Vagina (tissue), 2 donors: ENCODE data around the gene DLX6. TPM values are rescaled to one million over a fixed set of nuclear protein-coding genes. Genes with fewer than 3 reads are reported as not detected.

Source experiments
- DNase-seq, 2 donors: peaks; one replicate each; pipeline ENCODE4 v3.0.0-alpha.2; 2017; ENCODE audit errors: extremely low spot score in 2 of 2
- H3K27ac ChIP-seq: fragments of 200-600 bp; sonication (generic); one replicate; pipeline ENCODE4 v1.5.1; 2019
- H3K27me3 ChIP-seq: fragments of 200-600 bp; sonication (generic); one replicate; pipeline ENCODE4 v1.5.1; 2019
- H3K36me3 ChIP-seq, 2 donors: fragments of 200-600 bp; sonication (generic); one replicate each; pipeline ENCODE4 v1.5.1; 2017 to 2019
- H3K4me1 ChIP-seq: fragments of 200-600 bp; sonication (generic); one replicate; pipeline ENCODE4 v1.5.1; 2019
- H3K4me3 ChIP-seq, 2 donors: fragments of 200-600 bp; sonication (generic); 1 replicate in 1 of 2; 2 replicates in 1 of 2; pipeline ENCODE4 v1.5.1; 2016 to 2019
- H3K9me3 ChIP-seq: fragments of 200-600 bp; sonication (generic); one replicate; pipeline ENCODE4 v1.5.1; 2019
- POLR2A ChIP-seq, 2 donors: fragments of 450-650 bp; IDR thresholded peaks; one replicate each; pipeline ENCODE4 v1.6.1; 2017; ENCODE audit warnings: antibody characterized with exemption in 2 of 2, mild to moderate bottlenecking in 2 of 2, moderate library complexity in 2 of 2
- POLR2AphosphoS5 ChIP-seq, 2 donors: sonication (generic); formaldehyde crosslinking; IDR thresholded peaks; one replicate each; pipeline ENCODE4 v1.9.0; 2017; ENCODE audit warnings: antibody characterized with exemption in 2 of 2, mild to moderate bottlenecking in 2 of 2, low read depth in 1 of 2; ENCODE audit not compliant: insufficient read depth in 1 of 2
- intact Hi-C: fragments of 100-400 bp; cut with DNase I; formaldehyde crosslinking; loops from one replicate; pipeline ENCODE4 v1.15.1; 2023
- total RNA-seq: library from RNA; depleted of rRNA; stranded (reverse); fragments of >200 nt; gene quantifications from one replicate; pipeline ENCODE4 v1.2.3, GENCODE V29; 2016
- TF ChIP-seq, protein P1 (sequence below), 3 experiments: fragments of 450-650 bp in 2 of 3; fragments of 200-600 bp in 1 of 3; sonication (generic) in 1 of 3; IDR thresholded peaks; one replicate each; pipeline ENCODE4 v1.5.1; 2017 to 2019; ENCODE audit warnings: antibody characterized with exemption in 3 of 3, mild to moderate bottlenecking in 2 of 3, moderate library complexity in 2 of 3

Gene DLX6
- total RNA-seq, 1 donor from 2014 or later, result not detected

DNA sequence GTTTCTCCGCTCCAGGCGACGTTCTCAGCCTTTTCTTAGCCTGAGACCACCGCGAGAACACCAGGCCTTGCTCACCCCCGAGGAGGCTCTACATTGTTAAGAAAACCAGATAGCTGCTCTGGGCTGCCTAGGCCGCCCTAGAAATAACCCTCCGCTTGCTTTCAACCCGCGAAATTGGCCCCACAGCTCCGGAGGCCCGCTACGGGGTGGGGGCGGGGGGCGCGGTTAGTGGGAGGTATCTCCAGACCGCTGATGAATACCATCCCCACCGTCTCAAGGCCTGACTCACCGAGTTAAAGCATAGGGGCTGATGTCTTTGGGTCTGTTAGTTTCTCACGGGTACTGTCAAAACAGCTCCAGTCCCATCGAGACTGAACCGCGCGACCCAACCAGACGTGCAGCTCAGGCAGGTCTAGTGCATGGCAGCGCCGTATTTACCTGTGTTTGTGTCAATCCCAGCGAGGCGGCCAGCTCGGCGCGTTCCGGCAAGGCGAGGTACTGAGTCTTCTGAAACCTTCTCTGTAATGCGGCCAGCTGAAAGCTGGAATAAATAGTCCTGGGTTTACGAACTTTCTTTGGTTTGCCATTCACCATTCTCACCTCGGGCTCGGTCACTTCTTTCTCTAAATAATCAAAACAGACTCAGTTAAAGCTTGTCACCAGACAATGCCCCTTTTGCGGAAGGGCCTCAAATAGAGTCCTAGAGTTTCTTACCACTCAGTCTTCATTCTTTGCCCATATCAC, 16.6 kb downstream of the DLX6 start:
- Histone ChIP-seq H3K4me3 (no peak overlapping the region), H3K4me1 (peaks cover 42% of the 10 kb centered on the region), H3K27me3 (no peaks in the 10 kb centered on the region), H3K9me3 (no peaks in the 10 kb centered on the region), H3K36me3 (no peaks in the 10 kb centered on the region), H3K27ac (no peak overlapping the region)
- peak in 1 of 2 donors; percentile 52 for DNase-seq
- TF ChIP-seq POLR2A (IDR thresholded peaks at IDR 0.05) (no peak), POLR2AphosphoS5 (IDR thresholded peaks at IDR 0.05; ENCODE audit: insufficient read depth in 1 of 2, low read depth in 1 of 2) (no peak)
- TF ChIP-seq, protein P1, sequence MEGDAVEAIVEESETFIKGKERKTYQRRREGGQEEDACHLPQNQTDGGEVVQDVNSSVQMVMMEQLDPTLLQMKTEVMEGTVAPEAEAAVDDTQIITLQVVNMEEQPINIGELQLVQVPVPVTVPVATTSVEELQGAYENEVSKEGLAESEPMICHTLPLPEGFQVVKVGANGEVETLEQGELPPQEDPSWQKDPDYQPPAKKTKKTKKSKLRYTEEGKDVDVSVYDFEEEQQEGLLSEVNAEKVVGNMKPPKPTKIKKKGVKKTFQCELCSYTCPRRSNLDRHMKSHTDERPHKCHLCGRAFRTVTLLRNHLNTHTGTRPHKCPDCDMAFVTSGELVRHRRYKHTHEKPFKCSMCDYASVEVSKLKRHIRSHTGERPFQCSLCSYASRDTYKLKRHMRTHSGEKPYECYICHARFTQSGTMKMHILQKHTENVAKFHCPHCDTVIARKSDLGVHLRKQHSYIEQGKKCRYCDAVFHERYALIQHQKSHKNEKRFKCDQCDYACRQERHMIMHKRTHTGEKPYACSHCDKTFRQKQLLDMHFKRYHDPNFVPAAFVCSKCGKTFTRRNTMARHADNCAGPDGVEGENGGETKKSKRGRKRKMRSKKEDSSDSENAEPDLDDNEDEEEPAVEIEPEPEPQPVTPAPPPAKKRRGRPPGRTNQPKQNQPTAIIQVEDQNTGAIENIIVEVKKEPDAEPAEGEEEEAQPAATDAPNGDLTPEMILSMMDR (IDR thresholded peaks at IDR 0.05), result no peak
- intact Hi-C loops, result loop anchor here (10.0 kb wide), 2 partner anchors 947 to 1107 kb away; no protein-coding TSS in a partner anchor

DNA sequence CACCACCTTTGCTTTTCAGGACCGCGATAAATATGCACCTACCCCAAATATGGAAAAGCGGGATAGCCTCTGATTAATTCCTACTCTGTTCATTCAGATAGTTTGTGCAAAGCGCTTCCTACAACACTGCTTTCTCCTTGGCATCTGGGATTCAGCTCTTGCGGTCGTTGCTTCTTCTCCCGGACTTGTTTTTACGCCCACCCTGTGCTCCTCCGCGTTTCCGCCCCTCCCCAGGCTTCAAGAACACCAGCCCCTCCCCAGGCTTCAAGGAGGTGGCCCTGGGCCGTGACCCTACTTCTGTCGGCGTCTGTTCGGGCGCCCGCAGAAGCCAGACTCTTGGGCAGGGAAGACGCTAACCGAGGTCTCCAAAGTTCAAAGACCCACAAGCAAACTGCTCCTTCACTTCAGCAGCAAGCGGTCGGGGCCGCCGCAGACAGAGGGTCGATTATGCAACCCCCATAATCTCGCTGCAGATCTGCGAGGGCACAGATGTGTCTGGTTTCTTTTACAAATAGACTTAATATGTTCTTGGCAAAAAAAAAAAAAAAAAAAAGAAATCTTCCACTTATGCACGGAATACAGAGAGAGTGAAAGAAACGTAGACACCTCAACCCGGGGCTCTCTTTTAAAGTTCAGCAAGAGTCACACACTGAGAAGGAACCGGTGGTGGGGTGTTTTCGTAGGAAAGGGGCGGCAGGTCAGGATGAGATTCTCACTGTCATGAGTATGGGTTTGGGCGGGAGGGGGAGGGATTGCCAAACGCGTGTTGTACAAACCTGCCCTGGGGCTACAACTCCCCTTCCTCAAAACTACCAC, 17.3 kb downstream of the DLX6 start:
- Histone ChIP-seq H3K27ac (no peak overlapping the region), H3K4me3 (peak overlapping the region in 1 of 2 donors; percentile 49), H3K27me3 (no peaks in the 10 kb centered on the region), H3K36me3 (no peaks in the 10 kb centered on the region), H3K4me1 (peaks cover 41% of the 10 kb centered on the region), H3K9me3 (no peaks in the 10 kb centered on the region)
- intact Hi-C loops, result loop anchor here (10.0 kb wide), 2 partner anchors 948 to 1108 kb away; no protein-coding TSS in a partner anchor
- no peak for TF ChIP-seq POLR2A (IDR thresholded peaks at IDR 0.05)
- TF ChIP-seq POLR2AphosphoS5 (IDR thresholded peaks at IDR 0.05; ENCODE audit: insufficient read depth in 1 of 2, low read depth in 1 of 2), result no peak
- TF ChIP-seq, protein P1 (IDR thresholded peaks at IDR 0.05), result no peak
- peak in 1 of 2 donors; percentile 69 for DNase-seq

DNA sequence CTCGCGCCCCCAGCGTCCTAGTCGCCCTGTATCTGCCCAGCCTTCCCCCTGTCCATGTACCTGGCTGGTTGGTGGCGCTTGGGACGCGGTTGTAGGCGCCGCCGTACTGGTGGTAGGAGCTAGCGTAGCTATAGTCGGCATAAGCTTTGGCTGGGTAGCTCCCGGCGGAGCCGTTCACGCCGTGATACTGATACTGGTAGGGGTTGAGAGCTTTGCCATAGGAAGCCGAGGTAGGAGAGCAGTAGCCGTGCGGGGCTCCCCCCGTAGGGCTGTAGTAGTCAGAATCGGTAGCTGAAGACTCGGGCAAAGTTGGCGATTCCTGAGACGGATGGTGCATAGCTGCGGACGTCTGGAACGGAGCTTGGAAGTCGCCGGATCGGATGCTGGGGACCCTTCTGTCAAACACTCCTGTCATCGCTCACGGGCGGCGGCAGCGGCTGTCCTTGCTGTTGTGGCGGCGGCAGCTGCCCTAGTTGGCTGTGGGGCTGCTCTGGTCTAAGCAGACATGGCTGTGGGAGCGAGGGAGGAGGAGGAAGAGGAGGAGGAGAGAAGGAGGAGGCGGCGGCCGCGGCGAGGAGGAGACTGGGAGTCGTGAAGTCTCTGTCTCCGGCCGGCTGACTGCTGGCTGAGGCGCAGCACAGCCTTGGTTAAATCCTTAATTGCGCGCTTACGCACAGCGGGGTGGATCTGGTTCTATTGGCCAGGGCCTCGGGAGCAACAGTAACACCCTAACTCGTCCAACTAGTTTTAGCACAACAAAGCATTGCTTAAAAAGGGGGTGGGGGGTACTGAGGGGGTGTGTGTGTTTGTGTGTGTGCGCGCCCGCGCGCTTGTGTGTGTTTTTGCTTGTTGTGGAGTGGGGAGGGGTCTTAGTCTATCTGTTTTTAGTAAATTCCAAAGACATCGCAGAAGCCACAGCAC, 19.1 kb downstream of the DLX6 start, which contains the start of gene DLX5:
TSS of gene DLX5 (minus strand) at position 623 of the 921 bp plus-strand sequence. CDS start at position 415, 208 bp downstream.
- no peaks in the 10 kb centered on the region for H3K27me3 ChIP-seq
- no peaks in the 10 kb centered on the region for H3K9me3 ChIP-seq
- intact Hi-C loops, result loop anchor here (10.0 kb wide), 2 partner anchors 950 to 1110 kb away; no protein-coding TSS in a partner anchor
- peak within 1 kb of the TSS; percentile 60 for H3K27ac ChIP-seq
- TF ChIP-seq, protein P1 (IDR thresholded peaks at IDR 0.05), result no peak
- no peak for TF ChIP-seq POLR2A (IDR thresholded peaks at IDR 0.05)
- peak in 1 of 2 donors; percentile 69 for TF ChIP-seq POLR2AphosphoS5 (IDR thresholded peaks at IDR 0.05; ENCODE audit: insufficient read depth in 1 of 2, low read depth in 1 of 2)
- H3K4me3 ChIP-seq, result peak within 1 kb of the TSS; percentile 41 to 49
- peaks cover 41% of the 10 kb centered on the region for H3K4me1 ChIP-seq
- no peaks in the 10 kb centered on the region for H3K36me3 ChIP-seq
- DNase-seq, result peak in 1 of 2 donors; percentile 87

GRCh38 chr7:97025130-97025499, 19.8 kb downstream of the DLX6 start:
- TF ChIP-seq POLR2A (IDR thresholded peaks at IDR 0.05), result no peak
- TF ChIP-seq, protein P1 (IDR thresholded peaks at IDR 0.05), result no peak
- TF ChIP-seq POLR2AphosphoS5 (IDR thresholded peaks at IDR 0.05; ENCODE audit: insufficient read depth in 1 of 2, low read depth in 1 of 2), result no peak
- no peak overlapping the region for H3K27ac ChIP-seq
- H3K27me3 ChIP-seq, result no peaks in the 10 kb centered on the region
- peak overlapping the region; percentile 41 to 49 for H3K4me3 ChIP-seq
- no peak for DNase-seq
- H3K36me3 ChIP-seq, result no peaks in the 10 kb centered on the region
- no peaks in the 10 kb centered on the region for H3K9me3 ChIP-seq
- H3K4me1 ChIP-seq, result peaks cover 41% of the 10 kb centered on the region
- intact Hi-C loops, result loop anchor here (10.0 kb wide), 2 partner anchors 950 to 1110 kb away; no protein-coding TSS in a partner anchor
